HepG2 (cell line): Measurements from ENCODE around the gene MECR. TPM values are rescaled to one million over a fixed set of nuclear protein-coding genes. Genes with fewer than 3 reads are reported as not detected.

Experiments
- ATAC-seq: fragments of 200-7000 bp; cut with Tn5 transposase; 3 replicates; pipeline ENCODE4 v1.9.1; 2020; ENCODE audit warnings: mild to moderate bottlenecking, moderate library complexity
- BruUV-seq: library from RNA; stranded (reverse); fragments of 400-500 nt; replicated peaks from 2 replicates; lab custom pipeline; 2021; lab: Mats Ljungman, UMichigan
- CTCF ChIA-PET: fragments of 300-600 bp; formaldehyde crosslinking; extraction: SDS; loops from one replicate; lab custom pipeline; 2021; ENCODE audit warnings: low total read pairs, inconsistent platforms, low intra/inter-chr PET ratio; lab: Yijun Ruan, JAX
- POLR2A ChIA-PET: fragments of 350-600 bp; sonication (Branson Sonifier 250); formaldehyde crosslinking; loops from one replicate; lab custom pipeline; 2020; ENCODE audit warnings: antibody characterized with exemption, inconsistent platforms; lab: Yijun Ruan, JAX
- DNase-seq: peaks from one replicate; pipeline ENCODE4 v3.0.0-alpha.2; 2015; ENCODE audit warnings: low spot score
- FAIRE-seq: peaks from 3 replicates; lab custom pipeline; 2011; peaks lifted over from hg19 to GRCh38; lab: Jason Lieb, UNC
- H2AFZ ChIP-seq: one replicate; pipeline ENCODE4 v1.6.1; 2011; ENCODE audit warnings: low read length, inconsistent platforms
- H3K27ac ChIP-seq: fragments of 300-600 bp; 3 replicates; pipeline ENCODE4 v1.8.0; 2011; ENCODE audit warnings: mixed run types, mild to moderate bottlenecking, mixed read lengths, low read length, inconsistent platforms; ENCODE audit not compliant: insufficient read depth; ENCODE audit errors: extremely low read length
- H3K27me3 ChIP-seq, 2 experiments: fragments of 200-600 bp in 1 of 2; 2 replicates in 1 of 2; 3 replicates in 1 of 2; pipeline versions ENCODE4 v1.6.0 to v1.8.0; 2011; ENCODE audit warnings: low read length in 2 of 2, mild to moderate bottlenecking in 2 of 2, moderate library complexity in 2 of 2, inconsistent platforms in 1 of 2; ENCODE audit not compliant: insufficient read depth in 2 of 2, control insufficient read depth in 1 of 2
- H3K36me3 ChIP-seq, 2 experiments: fragments of 200-600 bp in 1 of 2; replicated peaks in 1 of 2; 2 replicates in 1 of 2; 3 replicates in 1 of 2; pipeline versions ENCODE4 v1.5.1 to v1.8.0; 2011; ENCODE audit warnings: low read length in 2 of 2, inconsistent platforms in 1 of 2; ENCODE audit not compliant: insufficient read depth in 2 of 2, control insufficient read depth in 1 of 2
- H3K4me1 ChIP-seq: 2 replicates; pipeline ENCODE4 v1.5.1; 2012; ENCODE audit warnings: low read length, inconsistent platforms; ENCODE audit not compliant: insufficient read depth
- H3K4me2 ChIP-seq: 2 replicates; pipeline ENCODE4 v1.6.0; 2011; ENCODE audit warnings: low read depth, low read length, inconsistent platforms
- H3K4me3 ChIP-seq, 3 experiments: fragments of 200-600 bp in 1 of 3; sonication (generic), shearing (Covaris generic) in 1 of 3; replicated peaks in 1 of 3; 2 replicates each; pipeline ENCODE4 v1.5.1; 2011 to 2016; ENCODE audit warnings: low read length in 3 of 3, inconsistent platforms in 2 of 3, low read depth in 2 of 3, mild to moderate bottlenecking in 2 of 3, control low read depth in 1 of 3, mixed read lengths in 1 of 3; ENCODE audit not compliant: insufficient read depth in 1 of 3
- H3K79me2 ChIP-seq: one replicate; pipeline ENCODE4 v1.6.1; 2011; ENCODE audit warnings: low read length, inconsistent platforms; ENCODE audit not compliant: insufficient read depth
- H3K9ac ChIP-seq: 2 replicates; pipeline ENCODE4 v1.6.0; 2011; ENCODE audit warnings: mild to moderate bottlenecking, low read depth, low read length, inconsistent platforms; ENCODE audit not compliant: insufficient read depth
- H3K9me3 ChIP-seq: 2 replicates; pipeline ENCODE4 v1.5.1; 2012; ENCODE audit warnings: mild to moderate bottlenecking, low read length
- H4K20me1 ChIP-seq: 2 replicates; pipeline ENCODE4 v1.6.0; 2011; ENCODE audit warnings: inconsistent platforms, mild to moderate bottlenecking, low read length, moderate library complexity; ENCODE audit not compliant: insufficient read depth
- CHCHD3 ChIP-seq: sonication (generic); formaldehyde crosslinking; IDR thresholded peaks from 2 replicates; pipeline ENCODE4 v1.8.0; 2022; ENCODE audit warnings: mild to moderate bottlenecking, missing genetic modification reagents, moderate library complexity
- HMG20A ChIP-seq: IDR thresholded peaks from 2 replicates; pipeline ENCODE4 v1.6.1; 2016; ENCODE audit warnings: borderline replicate concordance
- HMGXB4 ChIP-seq, 2 experiments: sonication (generic) in 1 of 2; formaldehyde crosslinking in 1 of 2; IDR thresholded peaks; 2 replicates each; pipeline versions ENCODE4 v1.4.0 to v1.6.1; 2018 to 2020; ENCODE audit warnings: missing genetic modification reagents in 2 of 2, borderline replicate concordance in 1 of 2, low read depth in 1 of 2, mild to moderate bottlenecking in 1 of 2, missing biosample characterization in 1 of 2
- MED8 ChIP-seq: sonication (generic); formaldehyde crosslinking; IDR thresholded peaks from 2 replicates; pipeline ENCODE4 v1.8.1; 2023; ENCODE audit warnings: mild to moderate bottlenecking, missing genetic modification reagents; ENCODE audit not compliant: insufficient replicate concordance
- SAFB2 ChIP-seq: sonication (generic); formaldehyde crosslinking; IDR thresholded peaks from 2 replicates; pipeline ENCODE4 v1.5.1; 2020; ENCODE audit warnings: missing genetic modification reagents, low read depth, mild to moderate bottlenecking, borderline replicate concordance
- SRSF1 ChIP-seq: fragments of 200-400 bp; formaldehyde crosslinking; optimal IDR thresholded peaks from 2 replicates; pipeline ENCODE3; 2017; ENCODE audit warnings: mild to moderate bottlenecking, low read depth, low read length, moderate library complexity
- TAF1 ChIP-seq: sonication (generic); formaldehyde crosslinking; IDR thresholded peaks from 2 replicates; pipeline ENCODE4 v1.4.0; 2020; ENCODE audit warnings: missing genetic modification reagents
- ZC3H4 ChIP-seq: sonication (generic); formaldehyde crosslinking; IDR thresholded peaks from 2 replicates; pipeline ENCODE4 v1.4.0; 2020; ENCODE audit warnings: missing genetic modification reagents, borderline replicate concordance
- ZNF225 ChIP-seq: sonication (generic); formaldehyde crosslinking; IDR thresholded peaks from 2 replicates; pipeline ENCODE4 v1.4.0; 2020; ENCODE audit warnings: mild to moderate bottlenecking, missing genetic modification reagents
- ZNF431 ChIP-seq: sonication (generic); formaldehyde crosslinking; IDR thresholded peaks from 2 replicates; pipeline ENCODE4 v1.9.0; 2022; ENCODE audit warnings: missing genetic modification reagents, low read depth, mild to moderate bottlenecking, borderline replicate concordance
- ZNF572 ChIP-seq: sonication (generic); formaldehyde crosslinking; IDR thresholded peaks from 2 replicates; pipeline ENCODE4 v1.5.1; 2020; ENCODE audit warnings: mild to moderate bottlenecking, missing genetic modification reagents
- ZNF672 ChIP-seq: sonication (generic); formaldehyde crosslinking; IDR thresholded peaks from 2 replicates; pipeline ENCODE4 v1.8.1; 2022; ENCODE audit warnings: missing genetic modification reagents
- ZNF841 ChIP-seq: sonication (generic); formaldehyde crosslinking; IDR thresholded peaks from 2 replicates; pipeline ENCODE4 v1.8.1; 2023; ENCODE audit warnings: missing genetic modification reagents, borderline replicate concordance
- ZSCAN12 ChIP-seq: sonication (generic); formaldehyde crosslinking; IDR thresholded peaks from 2 replicates; pipeline ENCODE4 v1.9.0; 2021; ENCODE audit warnings: mild to moderate bottlenecking, missing genetic modification reagents
- WGBS: methylation state at CpG from one replicate; pipeline ENCODE4 v1.1.6; 2017; ENCODE audit warnings: low lambda C conversion rate; 5-methylcytosine and 5-hydroxymethylcytosine counted together
- in situ Hi-C: cut with HindIII; loops from 2 replicates; pipeline ENCODE4 v1.10.0; 2017; ENCODE audit warnings: low pct_unique_long_range_greater_than_20kb; ENCODE audit not compliant: extremely low pct_ligation_motif_present
- intact Hi-C: fragments of 100-400 bp; cut with micrococcal nuclease; formaldehyde crosslinking; loops from one replicate; pipeline ENCODE4 v1.10.0; 2022; ENCODE audit not compliant: unreplicated experiment
- polyA plus RNA-seq, 8 experiments: library from polyadenylated mRNA; depleted of rRNA in 3 of 8; stranded (reverse) in 7 of 8; unstranded in 1 of 8; fragments of >200 nt; fragmentation: Illumina TruSeq in 4 of 8; extraction: Trizol in 4 of 8; gene quantifications; 2 replicates each; pipeline versions ENCODE4 v1.2.1 to v1.2.3, GENCODE V29; 2011 to 2016; ENCODE audit warnings: low read depth in 4 of 8, missing spikeins in 1 of 8, mixed read lengths in 1 of 8; ENCODE audit not compliant: insufficient read depth in 1 of 8
- total RNA-seq, 5 experiments: library from RNA; depleted of rRNA; stranded (reverse); fragments of >200 nt; fragmentation: Illumina TruSeq; extraction: Trizol; gene quantifications; 2 replicates each; pipeline ENCODE4 v1.2.3, GENCODE V29; 2016; ENCODE audit warnings: low read depth in 1 of 5
- TF ChIP-seq, protein P1 (sequence below): IDR thresholded peaks from 2 replicates; pipeline ENCODE4 v1.6.1; 2016; ENCODE audit warnings: control low read depth

MECR gene
- total and polyA plus RNA-seq, 2 of the 13 experiments (the other 11 are each of a cell fraction or from before 2014, with no cell fraction given) = 18.8 to 24.9 TPM

- WGBS = 63% methylated on average over 3 of the region's 3 CpGs
- Histone ChIP-seq H3K4me3 (no peak overlapping the region), H3K27me3 (no peaks in the 10 kb centered on the region), H3K9me3 (no peaks in the 10 kb centered on the region), H3K79me2 (peaks cover 89% of the 10 kb centered on the region), H3K9ac (no peak overlapping the region), H3K27ac (no peak overlapping the region), H4K20me1 (peaks cover 52% of the 10 kb centered on the region), H3K4me2 (no peak overlapping the region), H3K36me3 (peaks cover 10 to 46% of the 10 kb centered on the region in 2 experiments; a peak in 4 of 5 replicates), H2AFZ (no peak overlapping the region), H3K4me1 (peaks cover 43% of the 10 kb centered on the region)
- FAIRE-seq (no peak), ATAC-seq (no peak), DNase-seq (no peak)
- ChIA-PET POLR2A (interaction anchor here (2.0 kb wide), 1 partner anchor 10 kb away, joined by 7 read pairs; the partner anchor contains the start of gene SRSF4), CTCF (no interaction called here)
- BruUV-seq = no TSS peak
- in situ Hi-C loops = no loop called here
- TF ChIP-seq CHCHD3 (CRISPR knock-in tag) (no peak), ZNF672 (CRISPR knock-in tag) (no peak), ZNF572 (CRISPR knock-in tag) (no peak), TAF1 (CRISPR knock-in tag) (no peak)
- intact Hi-C loops = no loop called here
Measured at GRCh38 chr1:29171089-29171488, 59.6 kb downstream of the MECR start.

DNA sequence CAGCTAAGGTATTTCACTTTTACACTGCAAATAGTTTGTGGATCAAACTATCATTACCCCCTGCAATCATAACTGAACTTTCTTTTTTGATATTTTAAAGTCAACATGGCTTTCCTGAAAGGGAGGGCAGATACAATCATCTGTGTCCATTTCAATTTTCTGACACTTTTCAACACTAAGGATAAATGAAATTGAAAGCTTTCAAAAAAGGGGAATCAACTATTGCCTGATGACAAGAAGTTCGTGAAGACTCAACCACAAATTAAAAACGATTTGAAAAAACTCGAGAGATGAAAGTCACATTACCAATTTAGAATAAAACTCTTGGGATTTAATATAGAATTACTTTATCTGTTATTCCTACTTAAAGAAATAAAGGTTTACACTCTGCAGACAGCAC is 60.8 kb downstream of the MECR start:
- in situ Hi-C loops = no loop called here
- no peaks in the 10 kb centered on the region for H3K27me3 ChIP-seq
- TF ChIP-seq ZNF841 (CRISPR knock-in tag) (no peak), ZNF225 (CRISPR knock-in tag) (no peak), SAFB2 (CRISPR knock-in tag) (no peak), HMGXB4 (CRISPR knock-in tag; IDR thresholded peaks at IDR 0.05; ENCODE audit: borderline replicate concordance in 1 of 2, low read depth in 1 of 2) (no peak), MED8 (no peak), ZSCAN12 (CRISPR knock-in tag) (no peak), HMG20A (no peak), SRSF1 (no peak), ZC3H4 (CRISPR knock-in tag) (no peak), ZNF431 (CRISPR knock-in tag) (no peak)
- TF ChIP-seq, protein P1, sequence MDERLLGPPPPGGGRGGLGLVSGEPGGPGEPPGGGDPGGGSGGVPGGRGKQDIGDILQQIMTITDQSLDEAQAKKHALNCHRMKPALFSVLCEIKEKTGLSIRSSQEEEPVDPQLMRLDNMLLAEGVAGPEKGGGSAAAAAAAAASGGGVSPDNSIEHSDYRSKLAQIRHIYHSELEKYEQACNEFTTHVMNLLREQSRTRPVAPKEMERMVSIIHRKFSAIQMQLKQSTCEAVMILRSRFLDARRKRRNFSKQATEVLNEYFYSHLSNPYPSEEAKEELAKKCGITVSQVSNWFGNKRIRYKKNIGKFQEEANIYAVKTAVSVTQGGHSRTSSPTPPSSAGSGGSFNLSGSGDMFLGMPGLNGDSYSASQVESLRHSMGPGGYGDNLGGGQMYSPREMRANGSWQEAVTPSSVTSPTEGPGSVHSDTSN (CRISPR knock-in tag) = no peak

More for the DNA sequence above, 60.8 kb downstream of the MECR start:
- 91% methylated on average over 3 of the region's 3 CpGs for WGBS
- no peak overlapping the region for H3K27ac ChIP-seq
- DNase-seq (no peak), ATAC-seq (no peak), FAIRE-seq (no peak)
- ChIA-PET POLR2A (no interaction called here), CTCF (no interaction called here)
- H3K4me3 ChIP-seq = no peak overlapping the region
- intact Hi-C loops = no loop called here
- H3K79me2 ChIP-seq = peaks cover 93% of the 10 kb centered on the region
- H3K9me3 ChIP-seq = no peaks in the 10 kb centered on the region
- H3K4me1 ChIP-seq = peaks cover 54% of the 10 kb centered on the region
- BruUV-seq = no TSS peak
- no peak overlapping the region for H3K4me2 ChIP-seq
- no peak overlapping the region for H2AFZ ChIP-seq
- H3K36me3 ChIP-seq = peaks cover 14 to 55% of the 10 kb centered on the region in 2 experiments; a peak in 4 of 5 replicates
- peaks cover 46% of the 10 kb centered on the region for H4K20me1 ChIP-seq
- H3K9ac ChIP-seq = no peak overlapping the region
